ENCODE measurements around the gene DCP1A. TPM values are rescaled to one million over a fixed set of nuclear protein-coding genes. Genes with fewer than 3 reads are reported as not detected.

DCP1A gene
- total and polyA plus RNA-seq, 9 of the 15 experiments (the other 6 are each of a cell fraction or from before 2014, with no cell fraction given): 6.6 to 33.7 (median 13.3) TPM

GRCh38 chr3:53354945-53355498 is 7.7 kb upstream of the DCP1A start (continued):
- TF ChIP-seq NR2C1 (IDR thresholded peaks at IDR 0.05) (no peak), NR2C1 (tag; IDR thresholded peaks at IDR 0.05) (peak; percentile 96), THRAP3 (IDR thresholded peaks at IDR 0.05; ENCODE audit: borderline replicate concordance) (no peak), GTF2A2 (tag; IDR thresholded peaks at IDR 0.05) (peak; percentile 91), ZNF134 (CRISPR knock-in tag; conservative IDR thresholded peaks at IDR 0.05) (peak; percentile 77; the same call in 1 of the 2 replicates), TCFL5 (CRISPR knock-in tag; conservative IDR thresholded peaks at IDR 0.05) (peak; percentile 94), TAF9B (IDR thresholded peaks at IDR 0.05; ENCODE audit: partially characterized antibody) (no peak), CBFA2T3 (IDR thresholded peaks at IDR 0.05) (peak; percentile 82), KLF10 (CRISPR knock-in tag; IDR thresholded peaks at IDR 0.05) (peak; percentile 73; the same call in 1 of the 2 replicates), ZNF444 (CRISPR knock-in tag; IDR thresholded peaks at IDR 0.05) (peak; percentile 93), ATF4 (CRISPR knock-in tag; IDR thresholded peaks at IDR 0.05) (peak; percentile 88), NFXL1 (CRISPR knock-in tag; IDR thresholded peaks at IDR 0.05) (peak; percentile 94), LARP7 (IDR thresholded peaks at IDR 0.05) (no peak), TFE3 (CRISPR knock-in tag; IDR thresholded peaks at IDR 0.05) (peak; percentile 50), PTTG1 (tag; IDR thresholded peaks at IDR 0.05; ENCODE audit: low read depth) (peak; percentile 97), CREB5 (CRISPR knock-in tag; IDR thresholded peaks at IDR 0.05) (peak; percentile 93), CEBPG (CRISPR knock-in tag; IDR thresholded peaks at IDR 0.05) (no peak), CEBPG (tag; conservative IDR thresholded peaks at IDR 0.05 in 1 of 2, IDR thresholded peaks at IDR 0.05 in 1 of 2) (0 out of 4 replicates have a peak, but pooled peaks of 1 of the 2 experiments have one; percentile 43), ZNF165 (CRISPR knock-in tag; IDR thresholded peaks at IDR 0.05; ENCODE audit: borderline replicate concordance) (peak; percentile 93; the same call in 1 of the 2 replicates), RBFOX2 (IDR thresholded peaks at IDR 0.05; ENCODE audit: low read depth, low read length) (no peak), HLTF (IDR thresholded peaks at IDR 0.05) (no peak), TEAD2 (tag; IDR thresholded peaks at IDR 0.05) (peak; percentile 90), MAZ (CRISPR knock-in tag; conservative IDR thresholded peaks at IDR 0.05 in 1 of 2, IDR thresholded peaks at IDR 0.05 in 1 of 2) (peak in 1 of 2 experiments; percentile 91; a peak in 2 of 4 replicates), ETV1 (tag; conservative IDR thresholded peaks at IDR 0.05; ENCODE audit: low read depth) (peak; percentile 78), ZBTB5 (IDR thresholded peaks at IDR 0.05) (no peak), KAT7 (CRISPR knock-in tag; IDR thresholded peaks at IDR 0.05; ENCODE audit: borderline replicate concordance) (no peak)

All from K562 (cell line).